Upper lobe of left lung (tissue), 4 donors: ENCODE measurements around the gene PALLD.

Experiments
- CTCF ChIP-seq, 6 experiments: fragments of 450-650 bp in 4 of 6; fragments of 200-600 bp in 2 of 6; sonication (generic) in 2 of 6; IDR thresholded peaks; one replicate each; pipeline ENCODE4 v1.5.1; 2016 to 2019; ENCODE audit warnings: antibody characterized with exemption in 6 of 6
- EP300 ChIP-seq, 4 donors: sonication (generic); formaldehyde crosslinking; IDR thresholded peaks; one replicate each; pipeline ENCODE4 v1.5.1; 2017; ENCODE audit warnings: antibody characterized with exemption in 4 of 4, control low read depth in 2 of 4
- POLR2A ChIP-seq, 4 donors: fragments of 450-650 bp; IDR thresholded peaks; one replicate each; pipeline ENCODE4 v1.5.1; 2016 to 2017; ENCODE audit warnings: antibody characterized with exemption in 4 of 4, mild to moderate bottlenecking in 2 of 4

- TF ChIP-seq EP300 (IDR thresholded peaks at IDR 0.05) (no peak), CTCF (IDR thresholded peaks at IDR 0.05) (no peak), POLR2A (IDR thresholded peaks at IDR 0.05) (no peak)
Measured at GRCh38 chr4:168930413-168931196, 433.8 kb downstream of the PALLD start.
